Measurements from ENCODE around the gene LAMTOR5. TPM values are rescaled to one million over a fixed set of nuclear protein-coding genes. Genes with fewer than 3 reads are reported as not detected.

Gene LAMTOR5
- polyA plus RNA-seq, 1 donor from 2014 or later, result 102 TPM

DNA sequence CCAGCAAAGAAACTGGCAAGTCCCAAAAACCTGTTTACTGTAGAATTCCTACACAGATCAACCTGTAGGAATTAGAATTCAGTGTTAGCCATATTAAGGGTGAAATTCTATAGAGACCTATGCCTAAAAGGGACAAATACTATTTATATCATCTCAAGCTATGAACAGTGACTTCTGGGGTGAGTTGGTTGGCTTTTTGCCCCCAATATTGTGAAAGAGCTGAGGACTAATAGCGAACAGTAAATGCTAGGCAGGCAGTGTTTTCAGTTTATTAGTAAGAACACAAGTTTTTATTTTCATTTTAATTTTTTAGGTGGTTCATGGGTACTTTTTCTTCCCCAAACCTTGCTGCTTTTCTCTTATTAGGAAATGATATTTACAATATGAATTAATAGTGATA, 32.0 kb downstream of the LAMTOR5 start:
- Histone ChIP-seq H3K4me2 (ENCODE audit: low read length) (no peak overlapping the region), H3K27ac (ENCODE audit: low read length) (no peak overlapping the region), H3K9me3 (ENCODE audit: low read length) (no peaks in the 10 kb centered on the region), H3K9me2 (ENCODE audit: insufficient read depth, low read length) (no peaks in the 10 kb centered on the region), H3K9ac (ENCODE audit: low read length) (no peak overlapping the region), H3K4me3 (ENCODE audit: low read length) (no peak overlapping the region), H3K27me3 (ENCODE audit: insufficient read depth, low read depth, low read length) (no peaks in the 10 kb centered on the region), H2AFZ (ENCODE audit: low read depth, low read length) (no peak overlapping the region), H3K79me2 (replicated peaks; ENCODE audit: insufficient read depth, low read length) (no peaks in the 10 kb centered on the region), H3K36me3 (ENCODE audit: insufficient read depth, low read length) (peaks cover 4% of the 10 kb centered on the region), H4K20me1 (ENCODE audit: insufficient read depth) (no peaks in the 10 kb centered on the region), H3F3A (ENCODE audit: insufficient read depth, low read length, poor library complexity, severe bottlenecking) (no peaks in the 10 kb centered on the region)
- no peak for TF ChIP-seq REST (IDR thresholded peaks at IDR 0.05; ENCODE audit: borderline replicate concordance)
- TF ChIP-seq EZH2 (IDR thresholded peaks at IDR 0.05; ENCODE audit: borderline replicate concordance, insufficient read depth, low read length, poor library complexity, severe bottlenecking), result no peak

- H3K27ac ChIP-seq (ENCODE audit: low read length), result no peak overlapping the region
- H3K27me3 ChIP-seq (ENCODE audit: insufficient read depth, low read depth, low read length), result no peaks in the 10 kb centered on the region
- no peak overlapping the region for H3K9ac ChIP-seq (ENCODE audit: low read length)
- H3K36me3 ChIP-seq (ENCODE audit: insufficient read depth, low read length), result no peaks in the 10 kb centered on the region
- no peaks in the 10 kb centered on the region for H3K9me2 ChIP-seq (ENCODE audit: insufficient read depth, low read length)
- no peak overlapping the region for H3K4me3 ChIP-seq (ENCODE audit: low read length)
- H3F3A ChIP-seq (ENCODE audit: insufficient read depth, low read length, poor library complexity, severe bottlenecking), result no peaks in the 10 kb centered on the region
- peaks cover 3% of the 10 kb centered on the region for H3K79me2 ChIP-seq (replicated peaks; ENCODE audit: insufficient read depth, low read length)
- H4K20me1 ChIP-seq (ENCODE audit: insufficient read depth), result no peaks in the 10 kb centered on the region
- H2AFZ ChIP-seq (ENCODE audit: low read depth, low read length), result no peak overlapping the region
- no peaks in the 10 kb centered on the region for H3K9me3 ChIP-seq (ENCODE audit: low read length)
- no peak overlapping the region for H3K4me2 ChIP-seq (ENCODE audit: low read length)
- no peak for TF ChIP-seq MXI1 (conservative IDR thresholded peaks at IDR 0.05; ENCODE audit: poor library complexity, severe bottlenecking)
- no peak for TF ChIP-seq REST (IDR thresholded peaks at IDR 0.05; ENCODE audit: borderline replicate concordance)
- no peak for TF ChIP-seq SMC3 (conservative IDR thresholded peaks at IDR 0.05; ENCODE audit: poor library complexity)
- no peak for TF ChIP-seq EP300 (conservative IDR thresholded peaks at IDR 0.05; ENCODE audit: poor library complexity, severe bottlenecking)
- no peak for TF ChIP-seq TAF1 (IDR thresholded peaks at IDR 0.05; ENCODE audit: low read depth)
- TF ChIP-seq CTCF (IDR thresholded peaks at IDR 0.05; ENCODE audit: poor library complexity, severe bottlenecking), result no peak
- TF ChIP-seq RAD21 (conservative IDR thresholded peaks at IDR 0.05), result no peak
- TF ChIP-seq POLR2AphosphoS5 (IDR thresholded peaks at IDR 0.05), result no peak
- TF ChIP-seq EZH2 (IDR thresholded peaks at IDR 0.05; ENCODE audit: borderline replicate concordance, insufficient read depth, low read length, poor library complexity, severe bottlenecking), result no peak
These were observed 36.7 kb downstream of the LAMTOR5 start for GRCh38 chr1:110370827-110371226.
